Calu3 (cell line): ENCODE measurements around the gene AP5S1. TPM values are rescaled to one million over a fixed set of nuclear protein-coding genes. Genes with fewer than 3 reads are reported as not detected.

Source experiments
- BruUV-seq: library from RNA; stranded (reverse); fragments of 400-500 nt; replicated peaks from 2 replicates; lab custom pipeline; 2021; lab: Mats Ljungman, UMichigan
- CTCF ChIA-PET: fragments of 300-600 bp; sonication (Branson Sonifier 250); formaldehyde crosslinking; loops from one replicate; lab custom pipeline; 2022; ENCODE audit warnings: antibody characterized with exemption; lab: Charles Lee
- DNase-seq: peaks from one replicate; pipeline ENCODE4 v3.0.0; 2022
- H3K27ac Mint-ChIP-seq: one replicate; pipeline ENCODE4 v1.8.0; 2022; ENCODE audit warnings: mixed read lengths; ENCODE audit not compliant: unreplicated experiment
- H3K27me3 Mint-ChIP-seq: one replicate; pipeline ENCODE4 v1.8.0; 2022; ENCODE audit warnings: mixed read lengths; ENCODE audit not compliant: unreplicated experiment
- H3K36me3 Mint-ChIP-seq: one replicate; pipeline ENCODE4 v1.8.0; 2022; ENCODE audit warnings: mild to moderate bottlenecking, moderate library complexity, mixed read lengths; ENCODE audit not compliant: insufficient read depth, unreplicated experiment
- H3K4me1 Mint-ChIP-seq: one replicate; pipeline ENCODE4 v1.8.0; 2022; ENCODE audit warnings: mild to moderate bottlenecking, low read depth, mixed read lengths; ENCODE audit not compliant: unreplicated experiment
- H3K4me3 Mint-ChIP-seq: one replicate; pipeline ENCODE4 v1.8.0; 2022; ENCODE audit warnings: mild to moderate bottlenecking, low read depth, moderate library complexity, mixed read lengths; ENCODE audit not compliant: unreplicated experiment
- H3K9me3 Mint-ChIP-seq: one replicate; pipeline ENCODE4 v1.8.0; 2022; ENCODE audit warnings: low read depth, mixed read lengths; ENCODE audit not compliant: unreplicated experiment
- CTCF ChIP-seq: fragments of 200-600 bp; IDR thresholded peaks from one replicate; pipeline ENCODE4 v1.8.0; 2022; ENCODE audit warnings: antibody characterized with exemption; ENCODE audit not compliant: unreplicated experiment
- intact Hi-C: fragments of 100-400 bp; cut with micrococcal nuclease; formaldehyde crosslinking; loops from one replicate; pipeline ENCODE4 v1.10.0; 2022; ENCODE audit not compliant: unreplicated experiment
- total RNA-seq: library from RNA; stranded (reverse); gene quantifications from 2 replicates; pipeline ENCODE4 v1.2.3, GENCODE V29; 2022

The AP5S1 gene
- total RNA-seq, 1 experiment from 2014 or later, result 9.5 TPM

DNA sequence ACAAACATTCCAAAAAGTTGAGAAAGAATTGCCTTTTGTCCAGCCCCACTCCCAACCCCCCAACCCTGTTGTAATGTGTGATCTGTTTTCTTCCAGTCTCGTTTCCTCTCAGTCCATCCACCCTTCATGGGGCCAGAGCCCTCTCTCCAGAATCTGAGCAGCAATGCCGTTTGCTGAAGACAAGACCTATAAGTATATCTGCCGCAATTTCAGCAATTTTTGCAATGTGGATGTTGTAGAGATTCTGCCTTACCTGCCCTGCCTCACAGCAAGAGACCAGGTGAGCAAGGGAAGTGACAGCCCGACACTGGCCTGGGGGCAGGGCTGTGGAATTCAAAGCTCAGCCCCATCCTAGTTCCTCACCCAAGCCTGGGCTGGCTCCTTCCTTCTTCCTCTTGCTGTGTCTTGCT is 34.1 kb downstream of the AP5S1 start:
- Mint-ChIP-seq H3K36me3 (peaks cover 21% of the 10 kb centered on the region), H3K4me1 (peaks cover 2% of the 10 kb centered on the region), H3K4me3 (no peak overlapping the region), H3K9me3 (no peaks in the 10 kb centered on the region), H3K27me3 (no peaks in the 10 kb centered on the region), H3K27ac (no peak overlapping the region)
- CTCF ChIA-PET, result interaction anchor here (0.9 to 1.2 kb wide), 3 partner anchors 67 to 177 kb away, joined by 3 to 4 read pairs (median 4); partner anchors contain the start of gene CENPB
- intact Hi-C loops, result no loop called here
- TF ChIP-seq CTCF, result no peak
- BruUV-seq, result no TSS peak
- DNase-seq, result no peak

- intact Hi-C loops, result no loop called here
- Mint-ChIP-seq H3K4me1 (no peaks in the 10 kb centered on the region), H3K36me3 (peaks cover 45% of the 10 kb centered on the region), H3K4me3 (no peak overlapping the region), H3K27me3 (no peaks in the 10 kb centered on the region), H3K9me3 (no peaks in the 10 kb centered on the region), H3K27ac (no peak overlapping the region)
- no TSS peak for BruUV-seq
- no peak for DNase-seq
- no peak for TF ChIP-seq CTCF
- CTCF ChIA-PET, result no interaction called here
Observed at GRCh38 chr20:3857405-3857804, 37.1 kb downstream of the AP5S1 start.

GRCh38 chr20:3858689-3859088 is 38.3 kb downstream of the AP5S1 start:
- no peaks in the 10 kb centered on the region for H3K4me1 Mint-ChIP-seq
- DNase-seq, result no peak
- no peak for TF ChIP-seq CTCF
- no peaks in the 10 kb centered on the region for H3K27me3 Mint-ChIP-seq
- CTCF ChIA-PET, result no interaction called here
- H3K27ac Mint-ChIP-seq, result no peak overlapping the region
- no peaks in the 10 kb centered on the region for H3K9me3 Mint-ChIP-seq
- no peak overlapping the region for H3K4me3 Mint-ChIP-seq
- BruUV-seq, result no TSS peak
- peaks cover 56% of the 10 kb centered on the region for H3K36me3 Mint-ChIP-seq
- intact Hi-C loops, result no loop called here

DNA sequence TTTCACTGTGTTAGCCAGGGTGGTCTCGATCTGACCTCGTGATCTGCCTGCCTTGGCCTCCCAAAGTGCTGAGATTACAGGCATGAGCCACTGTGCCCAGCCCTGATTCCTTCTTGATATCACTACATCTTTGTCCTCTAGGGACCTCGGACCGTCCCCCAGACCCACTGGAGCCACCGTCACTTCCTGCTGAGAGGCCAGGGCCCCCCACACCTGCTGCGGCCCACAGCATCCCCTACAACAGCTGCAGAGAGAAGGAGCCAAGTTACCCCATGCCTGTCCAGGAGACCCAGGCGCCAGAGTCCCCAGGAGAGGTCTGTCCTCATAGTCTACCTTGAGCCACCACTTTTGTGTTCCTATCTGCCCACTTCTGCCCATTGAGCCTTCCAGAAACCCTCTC is 40.8 kb downstream of the AP5S1 start:
- no peak for DNase-seq
- no peaks in the 10 kb centered on the region for H3K4me1 Mint-ChIP-seq
- intact Hi-C loops, result no loop called here
- H3K4me3 Mint-ChIP-seq, result no peak overlapping the region
- no TSS peak for BruUV-seq
- no peak for TF ChIP-seq CTCF
- H3K9me3 Mint-ChIP-seq, result no peaks in the 10 kb centered on the region
- H3K36me3 Mint-ChIP-seq, result peaks cover 41% of the 10 kb centered on the region
- no peaks in the 10 kb centered on the region for H3K27me3 Mint-ChIP-seq
- no peak overlapping the region for H3K27ac Mint-ChIP-seq
- CTCF ChIA-PET, result no interaction called here
